IMR-90 (cell line): ENCODE results near the gene CCDC69. TPM values are rescaled to one million over a fixed set of nuclear protein-coding genes. Genes with fewer than 3 reads are reported as not detected.

Experiments
- ATAC-seq: fragments of 200-7000 bp; cut with Tn5 transposase; 2 replicates; pipeline ENCODE4 v1.9.1; 2020; ENCODE audit warnings: low read depth, mild to moderate bottlenecking, moderate library complexity
- BruUV-seq: library from RNA; stranded (reverse); fragments of 400-500 nt; replicated peaks from 2 replicates; lab custom pipeline; 2021; lab: Mats Ljungman, UMichigan
- CTCF ChIA-PET: fragments of 300-600 bp; formaldehyde crosslinking; extraction: SDS; loops from one replicate; lab custom pipeline; 2021; ENCODE audit warnings: antibody characterized with exemption; lab: Yijun Ruan, JAX
- POLR2A ChIA-PET: fragments of 300-600 bp; sonication (Branson Sonifier 250); formaldehyde crosslinking; loops from one replicate; lab custom pipeline; 2022; ENCODE audit warnings: antibody characterized with exemption; ENCODE audit not compliant: unreplicated experiment; lab: Charles Lee
- DNase-seq: peaks from one replicate; pipeline ENCODE4 v3.0.0; 2013
- H2AFZ ChIP-seq: replicated peaks from 2 replicates; pipeline ENCODE3; 2013; ENCODE audit warnings: low read length, mild to moderate bottlenecking; ENCODE audit not compliant: poor library complexity
- H2AK5ac ChIP-seq: 2 replicates; pipeline ENCODE4 v1.6.1; 2013; ENCODE audit warnings: low read depth, low read length, inconsistent platforms
- H2AK9ac ChIP-seq: replicated peaks from 2 replicates; pipeline ENCODE3; 2013; ENCODE audit warnings: mild to moderate bottlenecking, low read depth, low read length, moderate library complexity; ENCODE audit not compliant: poor library complexity
- H2BK120ac ChIP-seq: 2 replicates; pipeline ENCODE4 v1.6.1; 2013; ENCODE audit warnings: low read depth, low read length, inconsistent platforms
- H2BK15ac ChIP-seq: 3 replicates; pipeline ENCODE4 v1.6.1; 2013; ENCODE audit warnings: low read depth, low read length, inconsistent platforms
- H2BK20ac ChIP-seq: 2 replicates; pipeline ENCODE4 v1.6.1; 2013; ENCODE audit warnings: low read depth, mild to moderate bottlenecking, inconsistent platforms, low read length, moderate library complexity
- H2BK5ac ChIP-seq: 2 replicates; pipeline ENCODE4 v1.6.1; 2013; ENCODE audit warnings: mild to moderate bottlenecking, low read depth, low read length, inconsistent platforms; ENCODE audit not compliant: poor library complexity, severe bottlenecking
- H3K14ac ChIP-seq: replicated peaks from 2 replicates; pipeline ENCODE4 v1.6.1; 2013; ENCODE audit warnings: low read depth, low read length, inconsistent platforms
- H3K18ac ChIP-seq: 2 replicates; pipeline ENCODE4 v1.6.1; 2013; ENCODE audit warnings: low read depth, low read length, control low read depth
- H3K23ac ChIP-seq: 2 replicates; pipeline ENCODE4 v1.6.1; 2013; ENCODE audit warnings: low read depth, low read length, inconsistent platforms
- H3K27ac ChIP-seq: 2 replicates; pipeline ENCODE4 v1.5.1; 2013; ENCODE audit warnings: mild to moderate bottlenecking, control low read depth, low read length; ENCODE audit not compliant: insufficient read depth
- H3K27me3 ChIP-seq: 2 replicates; pipeline ENCODE4 v1.6.1; 2013; ENCODE audit warnings: low read length; ENCODE audit not compliant: control insufficient read depth, insufficient read depth
- H3K36me3 ChIP-seq: 2 replicates; pipeline ENCODE4 v1.6.1; 2013; ENCODE audit warnings: low read length, mixed read lengths; ENCODE audit not compliant: control insufficient read depth, insufficient read depth
- H3K4ac ChIP-seq: 2 replicates; pipeline ENCODE4 v1.6.1; 2013; ENCODE audit warnings: low read depth, low read length, inconsistent platforms
- H3K4me1 ChIP-seq: 2 replicates; pipeline ENCODE4 v1.6.1; 2013; ENCODE audit warnings: low read length, mixed read lengths; ENCODE audit not compliant: control insufficient read depth, insufficient read depth
- H3K4me2 ChIP-seq: 2 replicates; pipeline ENCODE4 v1.6.1; 2013; ENCODE audit warnings: low read depth, mild to moderate bottlenecking, control low read depth, low read length, moderate library complexity
- H3K4me3 ChIP-seq: 2 replicates; pipeline ENCODE4 v1.5.1; 2013; ENCODE audit warnings: low read depth, mild to moderate bottlenecking, control low read depth, low read length, moderate library complexity; ENCODE audit not compliant: insufficient read depth
- H3K56ac ChIP-seq: 2 replicates; pipeline ENCODE4 v1.6.1; 2013; ENCODE audit warnings: low read length, inconsistent platforms; ENCODE audit not compliant: insufficient read depth; ENCODE audit errors: extremely low read depth
- H3K79me1 ChIP-seq, 2 experiments: 2 replicates each; pipeline ENCODE4 v1.6.1; 2013; ENCODE audit warnings: low read length in 2 of 2, inconsistent platforms in 1 of 2, low read depth in 1 of 2
- H3K9ac ChIP-seq: 2 replicates; pipeline ENCODE4 v1.6.1; 2013; ENCODE audit warnings: low read depth, low read length, control low read depth
- H3K9me1 ChIP-seq: 2 replicates; pipeline ENCODE4 v1.6.1; 2013; ENCODE audit warnings: low read length, inconsistent platforms; ENCODE audit not compliant: insufficient read depth
- H3K9me3 ChIP-seq: 2 replicates; pipeline ENCODE4 v1.6.1; 2013; ENCODE audit warnings: low read length; ENCODE audit not compliant: control insufficient read depth, insufficient read depth
- H4K20me1 ChIP-seq: 2 replicates; pipeline ENCODE4 v1.6.1; 2013; ENCODE audit warnings: low read length, inconsistent platforms; ENCODE audit not compliant: insufficient read depth
- H4K5ac ChIP-seq: 2 replicates; pipeline ENCODE4 v1.6.1; 2013; ENCODE audit warnings: mild to moderate bottlenecking, low read depth, low read length, control low read depth
- H4K8ac ChIP-seq, 2 experiments: 2 replicates each; pipeline ENCODE4 v1.6.1; 2013; ENCODE audit warnings: low read depth in 2 of 2, low read length in 2 of 2, control low read depth in 1 of 2, inconsistent platforms in 1 of 2
- H4K91ac ChIP-seq: 2 replicates; pipeline ENCODE4 v1.6.1; 2013; ENCODE audit warnings: low read depth, low read length, inconsistent platforms; ENCODE audit not compliant: insufficient read depth
- BHLHE40 ChIP-seq: fragments of 150-350 bp; IDR thresholded peaks from 2 replicates; pipeline ENCODE4 v1.6.1; 2016; ENCODE audit warnings: mild to moderate bottlenecking, low read depth, low read length
- CEBPB ChIP-seq: IDR thresholded peaks from 2 replicates; pipeline ENCODE4 v1.6.1; 2012; ENCODE audit warnings: low read depth, low read length, improper control_type of control experiment
- CHD1 ChIP-seq: IDR thresholded peaks from 2 replicates; pipeline ENCODE4 v1.6.1; 2012; ENCODE audit warnings: low read depth, low read length, improper control_type of control experiment
- CTCF ChIP-seq: conservative IDR thresholded peaks from 2 replicates; pipeline ENCODE4 v1.5.1; 2012; ENCODE audit warnings: mild to moderate bottlenecking, low read depth, low read length, improper control_type of control experiment
- MAFK ChIP-seq: IDR thresholded peaks from 2 replicates; pipeline ENCODE4 v1.6.1; 2012; ENCODE audit warnings: low read depth, low read length, improper control_type of control experiment
- MAZ ChIP-seq: IDR thresholded peaks from 2 replicates; pipeline ENCODE4 v1.6.1; 2012; ENCODE audit warnings: low read depth, mild to moderate bottlenecking, low read length, improper control_type of control experiment, moderate library complexity, borderline replicate concordance
- NFE2L2 ChIP-seq: fragments of 150-350 bp; IDR thresholded peaks from 2 replicates; pipeline ENCODE4 v1.6.1; 2016; ENCODE audit warnings: low read depth, mild to moderate bottlenecking, low read length
- POLR2A ChIP-seq: IDR thresholded peaks from 2 replicates; pipeline ENCODE4 v1.6.1; 2012; ENCODE audit warnings: mild to moderate bottlenecking, low read depth, low read length
- RAD21 ChIP-seq: IDR thresholded peaks from 2 replicates; pipeline ENCODE4 v1.6.1; 2012; ENCODE audit warnings: low read length, improper control_type of control experiment
- RCOR1 ChIP-seq: IDR thresholded peaks from 2 replicates; pipeline ENCODE4 v1.6.1; 2012; ENCODE audit warnings: mild to moderate bottlenecking, low read length, improper control_type of control experiment; ENCODE audit not compliant: insufficient replicate concordance
- RFX5 ChIP-seq: IDR thresholded peaks from 2 replicates; pipeline ENCODE4 v1.8.0; 2012; ENCODE audit warnings: low read depth, mild to moderate bottlenecking, low read length, moderate library complexity
- SMC3 ChIP-seq: fragments of 150-350 bp; IDR thresholded peaks from 2 replicates; pipeline ENCODE4 v1.6.1; 2016; ENCODE audit warnings: low read depth, mild to moderate bottlenecking, antibody characterized with exemption, low read length, moderate library complexity
- WGBS, 2 experiments: methylation state at CpG; one replicate each; pipeline versions ENCODE4 v1.1.5 to v1.1.7; 2013; ENCODE audit warnings: missing lambda C conversion rate in 2 of 2; ENCODE audit not compliant: insufficient read length in 1 of 2; ENCODE audit errors: extremely low coverage in 2 of 2; 5-methylcytosine and 5-hydroxymethylcytosine counted together
- dilution Hi-C: fragments of 300-500 bp; cut with HindIII; formaldehyde crosslinking; loops from one replicate; pipeline ENCODE4 v1.14.3; 2018; ENCODE audit warnings: low sequenced_read_pairs; ENCODE audit not compliant: unreplicated experiment
- in situ Hi-C: fragments of 300-500 bp; cut with MboI; formaldehyde crosslinking; loops from 3 replicates; pipeline ENCODE4 v1.14.3; 2019; ENCODE audit warnings: low sequenced_read_pairs, inconsistent platforms, mixed read lengths
- intact Hi-C: fragments of 100-400 bp; cut with micrococcal nuclease; formaldehyde crosslinking; loops from 2 replicates; pipeline ENCODE4 v1.10.0; 2022
- polyA plus RNA-seq, 3 experiments: library from polyadenylated mRNA; depleted of rRNA; stranded (reverse); fragments of >200 nt; gene quantifications; 2 replicates each; pipeline ENCODE4 v1.2.3, GENCODE V29; 2012; ENCODE audit warnings: low replicate concordance in 1 of 3
- total RNA-seq: library from RNA; depleted of rRNA; stranded (reverse); fragments of >200 nt; gene quantifications from 2 replicates; pipeline ENCODE4 v1.2.3, GENCODE V29; 2012
- TF ChIP-seq, protein P1 (sequence below): fragments of 150-350 bp; IDR thresholded peaks from 2 replicates; pipeline ENCODE4 v1.6.1; 2017; ENCODE audit warnings: mild to moderate bottlenecking, antibody characterized with exemption, low read length, low read depth

The CCDC69 gene
- total and polyA plus RNA-seq, 2 of the 4 experiments (the other 2 are of a cell fraction) = 0.36 to 0.48 TPM

GRCh38 chr5:151157426-151158286 lies 66.2 kb downstream of the CCDC69 start, which contains the start of gene ANXA6:
ANXA6 (minus strand) TSS chr5:151157779; CDS start chr5:151147901, 9,878 bp downstream.
- BruUV-seq = no TSS peak
- dilution Hi-C loops = no loop called here
- H3K9ac ChIP-seq = peak within 1 kb of the TSS; percentile 83
- no peak for TF ChIP-seq NFE2L2
- no peak for TF ChIP-seq SMC3
- TF ChIP-seq RFX5 = no peak
- TF ChIP-seq CHD1 = no peak
- TF ChIP-seq MAFK = no peak
- no peak for TF ChIP-seq BHLHE40
- no peak for TF ChIP-seq CTCF
- TF ChIP-seq POLR2A = peak; percentile 54
- TF ChIP-seq, protein P1, sequence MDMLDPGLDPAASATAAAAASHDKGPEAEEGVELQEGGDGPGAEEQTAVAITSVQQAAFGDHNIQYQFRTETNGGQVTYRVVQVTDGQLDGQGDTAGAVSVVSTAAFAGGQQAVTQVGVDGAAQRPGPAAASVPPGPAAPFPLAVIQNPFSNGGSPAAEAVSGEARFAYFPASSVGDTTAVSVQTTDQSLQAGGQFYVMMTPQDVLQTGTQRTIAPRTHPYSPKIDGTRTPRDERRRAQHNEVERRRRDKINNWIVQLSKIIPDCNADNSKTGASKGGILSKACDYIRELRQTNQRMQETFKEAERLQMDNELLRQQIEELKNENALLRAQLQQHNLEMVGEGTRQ = peak; percentile 98
- no peak for TF ChIP-seq RCOR1
- no peak for TF ChIP-seq RAD21
- peak; percentile 89; the same call in 1 of the 2 replicates for TF ChIP-seq MAZ
- no peak for TF ChIP-seq CEBPB

More at GRCh38 chr5:151157426-151158286, 66.2 kb downstream of the CCDC69 start, which contains the start of gene ANXA6:
- H3K14ac ChIP-seq = peak within 1 kb of the TSS; percentile 98
- H3K27ac ChIP-seq = peak within 1 kb of the TSS; percentile 95
- H4K8ac ChIP-seq = peak within 1 kb of the TSS; percentile 89 to 92
- H3K9me1 ChIP-seq = peaks cover 8% of the 10 kb centered on the region; the same call in 1 of the 2 replicates
- peak within 1 kb of the TSS; percentile 97 for H2AK5ac ChIP-seq
- WGBS, 2 experiments = 1% methylated on average over 29 of the region's 60 CpGs; no CpG with 5 or more reads in 1 of the 2 experiments
- peak within 1 kb of the TSS; percentile 92 for H3K23ac ChIP-seq
- H3K27me3 ChIP-seq = no peaks in the 10 kb centered on the region
- peak within 1 kb of the TSS; percentile 75 for H3K18ac ChIP-seq
- CTCF ChIA-PET = interaction anchor here (1.3 kb wide), 1 partner anchor 43 kb away, joined by 5 read pairs; no protein-coding TSS in a partner anchor
- POLR2A ChIA-PET = interaction anchor here (0.6 to 1.2 kb wide), 4 partner anchors 10 to 152 kb away, joined by 3 to 8 read pairs (median 4); no protein-coding TSS in a partner anchor
- peak within 1 kb of the TSS; percentile 70 for H2BK120ac ChIP-seq
- in situ Hi-C loops = no loop called here
- peak within 1 kb of the TSS; percentile 89 for H3K4me2 ChIP-seq
- H3K79me1 ChIP-seq = peaks cover under 1 to 40% of the 10 kb centered on the region in 2 experiments; a peak in 3 of 4 replicates
- peak within 1 kb of the TSS; percentile 96 for H2AFZ ChIP-seq
- peak within 1 kb of the TSS; percentile 98 for H3K4ac ChIP-seq
- DNase-seq (peak; percentile 73), ATAC-seq (peak; percentile 93)
- H3K36me3 ChIP-seq = peaks cover 7% of the 10 kb centered on the region
- peak within 1 kb of the TSS; percentile 98 for H2AK9ac ChIP-seq
- peaks cover 14% of the 10 kb centered on the region for H3K4me1 ChIP-seq
- peak within 1 kb of the TSS; percentile 98 for H4K91ac ChIP-seq
- peak within 1 kb of the TSS; percentile 79 for H3K4me3 ChIP-seq
- peak within 1 kb of the TSS; percentile 64; the same call in 2 of the 3 replicates for H2BK15ac ChIP-seq
- peak within 1 kb of the TSS; percentile 45; the same call in 1 of the 2 replicates for H2BK20ac ChIP-seq
- intact Hi-C loops = loop anchor here (2.0 kb wide), 1 partner anchor 31 kb away; no protein-coding TSS in a partner anchor
- no peaks in the 10 kb centered on the region for H3K9me3 ChIP-seq
- peak within 1 kb of the TSS; percentile 68 for H4K5ac ChIP-seq
- H3K56ac ChIP-seq = peak within 1 kb of the TSS; percentile 96
- peaks cover 37% of the 10 kb centered on the region for H4K20me1 ChIP-seq
- peak within 1 kb of the TSS; percentile 78 for H2BK5ac ChIP-seq
